Panc1 (cell line): ENCODE results near the gene C1QL1.

Experiments
- POLR2AphosphoS5 ChIP-seq: IDR thresholded peaks from 2 replicates; pipeline ENCODE4 v1.6.1; 2012; ENCODE audit warnings: mild to moderate bottlenecking, low read depth, low read length, moderate library complexity
- TCF7L2 ChIP-seq: IDR thresholded peaks from 2 replicates; pipeline ENCODE4 v1.6.1; 2011; ENCODE audit warnings: mild to moderate bottlenecking, low read depth, low read length, inconsistent platforms
- TF ChIP-seq, protein P1 (sequence below): fragments of 450-650 bp; IDR thresholded peaks from 2 replicates; pipeline ENCODE4 v1.5.1; 2017; ENCODE audit warnings: mild to moderate bottlenecking

DNA sequence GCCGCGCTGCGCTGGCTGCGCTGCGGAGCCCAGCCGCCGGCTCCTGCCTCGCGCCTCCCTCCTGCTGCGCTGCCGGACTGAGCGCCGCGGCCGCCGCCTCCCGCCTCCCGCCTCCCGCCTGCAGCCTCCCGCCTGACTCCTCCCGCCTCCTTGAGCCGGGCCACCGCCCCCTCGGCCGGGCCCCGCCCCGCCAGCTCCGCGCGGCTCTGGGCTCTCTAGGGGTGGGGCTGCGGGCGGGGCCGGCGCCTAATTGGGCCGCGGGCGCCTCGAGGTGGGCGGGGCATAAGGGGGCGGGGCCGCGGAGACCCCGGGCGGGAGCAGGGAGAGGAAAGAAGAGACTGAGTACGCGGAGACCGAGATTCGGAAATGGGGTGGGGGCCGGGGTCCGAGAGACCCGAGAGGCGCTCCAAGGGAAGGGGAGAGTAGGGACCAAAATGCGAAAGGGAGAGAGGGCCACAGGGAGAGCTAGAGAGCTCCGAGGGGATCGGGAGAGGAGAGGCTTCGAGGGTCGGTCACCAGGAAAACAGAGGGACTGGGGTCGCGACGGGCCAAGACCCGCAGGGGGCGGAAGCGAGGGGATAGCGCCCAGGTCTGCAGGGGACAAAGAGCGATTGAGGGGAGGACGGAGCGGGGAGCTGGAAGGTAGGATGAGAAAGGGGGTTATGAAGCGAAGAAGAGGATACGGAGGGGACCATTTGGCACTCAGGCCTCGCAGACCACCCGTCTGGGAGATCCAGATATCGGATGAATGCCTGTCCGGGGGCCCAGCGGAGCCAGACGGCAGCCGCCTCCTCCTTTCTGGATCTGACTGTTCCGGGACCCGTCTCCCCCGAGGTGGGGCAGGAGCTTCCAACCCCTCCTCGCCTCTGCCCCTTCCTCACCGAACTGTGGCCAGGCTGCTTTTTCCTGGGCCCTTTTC, at the start of gene C1QL1:
- TF ChIP-seq, protein P1, sequence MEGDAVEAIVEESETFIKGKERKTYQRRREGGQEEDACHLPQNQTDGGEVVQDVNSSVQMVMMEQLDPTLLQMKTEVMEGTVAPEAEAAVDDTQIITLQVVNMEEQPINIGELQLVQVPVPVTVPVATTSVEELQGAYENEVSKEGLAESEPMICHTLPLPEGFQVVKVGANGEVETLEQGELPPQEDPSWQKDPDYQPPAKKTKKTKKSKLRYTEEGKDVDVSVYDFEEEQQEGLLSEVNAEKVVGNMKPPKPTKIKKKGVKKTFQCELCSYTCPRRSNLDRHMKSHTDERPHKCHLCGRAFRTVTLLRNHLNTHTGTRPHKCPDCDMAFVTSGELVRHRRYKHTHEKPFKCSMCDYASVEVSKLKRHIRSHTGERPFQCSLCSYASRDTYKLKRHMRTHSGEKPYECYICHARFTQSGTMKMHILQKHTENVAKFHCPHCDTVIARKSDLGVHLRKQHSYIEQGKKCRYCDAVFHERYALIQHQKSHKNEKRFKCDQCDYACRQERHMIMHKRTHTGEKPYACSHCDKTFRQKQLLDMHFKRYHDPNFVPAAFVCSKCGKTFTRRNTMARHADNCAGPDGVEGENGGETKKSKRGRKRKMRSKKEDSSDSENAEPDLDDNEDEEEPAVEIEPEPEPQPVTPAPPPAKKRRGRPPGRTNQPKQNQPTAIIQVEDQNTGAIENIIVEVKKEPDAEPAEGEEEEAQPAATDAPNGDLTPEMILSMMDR: no peak
- no peak for TF ChIP-seq POLR2AphosphoS5
- no peak for TF ChIP-seq TCF7L2
